HCT116 (cell line): ENCODE results near the gene FXYD1. TPM values are rescaled to one million over a fixed set of nuclear protein-coding genes. Genes with fewer than 3 reads are reported as not detected.
A peak's percentile ranks its signal among the peaks of the same experiment; 100 is the strongest.
"Not testable (repeated sequence)": the region's sequence is repeated elsewhere in the genome, so short reads cannot be mapped to it uniquely, and the experiment has no call there.

Source experiments
- ATAC-seq: fragments of 200-7000 bp; cut with Tn5 transposase; 2 replicates; pipeline ENCODE4 v1.9.1; 2020; ENCODE audit warnings: mild to moderate bottlenecking, moderate library complexity
- BruUV-seq: library from RNA; stranded (reverse); fragments of 400-500 nt; replicated peaks from 2 replicates; lab custom pipeline; 2021; lab: Mats Ljungman, UMichigan
- CTCF ChIA-PET: fragments of 300-600 bp; sonication (Branson Sonifier 250); formaldehyde crosslinking; loops from one replicate; lab custom pipeline; 2021; ENCODE audit warnings: antibody characterized with exemption; lab: Charles Lee
- POLR2A ChIA-PET: fragments of 300-600, 350-600 bp; sonication (Branson Sonifier 250); formaldehyde crosslinking; loops from one replicate; lab custom pipeline; 2021; ENCODE audit warnings: antibody characterized with exemption; lab: Charles Lee
- RAD21 ChIA-PET, 2 experiments: fragments of 300-600 bp; sonication (Branson Sonifier 250); formaldehyde crosslinking; loops; one replicate each; lab custom pipeline; 2023; ENCODE audit warnings: low total read pairs in 2 of 2; ENCODE audit not compliant: uncharacterized antibody in 2 of 2, unreplicated experiment in 2 of 2, low non-redundant PET in 1 of 2; lab: Charles Lee
- DNase-seq: peaks from one replicate; pipeline ENCODE4 v3.0.0-alpha.2; 2010; ENCODE audit warnings: low read depth, low spot score
- H2AFZ ChIP-seq: fragments of 200-600 bp; shearing (Covaris generic), sonication (generic); 2 replicates; pipeline ENCODE4 v1.6.1; 2017; ENCODE audit warnings: low read depth, mixed run types, mixed read lengths, antibody characterized with exemption, low read length; ENCODE audit not compliant: poor library complexity, severe bottlenecking
- H3K27ac ChIP-seq: 2 replicates; pipeline ENCODE4 v1.5.1; 2012; ENCODE audit warnings: low read depth, low read length
- H3K27me3 ChIP-seq: fragments of 200-600 bp; sonication (generic); 2 replicates; pipeline ENCODE4 v1.6.1; 2016; ENCODE audit warnings: mixed run types, low read length, mixed read lengths; ENCODE audit not compliant: insufficient read depth
- H3K36me3 ChIP-seq, 2 experiments: fragments of 200-500 bp in 1 of 2; fragments of 200-600 bp in 1 of 2; sonication (Bioruptor generic) in 1 of 2; sonication (generic) in 1 of 2; 2 replicates each; pipeline versions ENCODE4 v1.5.1 to v1.6.1; 2014 to 2016; ENCODE audit warnings: low read length in 2 of 2, inconsistent platforms in 1 of 2, mixed read lengths in 1 of 2, mixed run types in 1 of 2; ENCODE audit not compliant: insufficient read depth in 2 of 2, control insufficient read depth in 1 of 2
- H3K4me1 ChIP-seq, 2 experiments: fragments of 200-600 bp in 1 of 2; sonication (generic) in 1 of 2; 2 replicates each; pipeline versions ENCODE4 v1.5.1 to v1.6.1; 2012 to 2017; ENCODE audit warnings: low read length in 2 of 2, inconsistent platforms in 1 of 2, mild to moderate bottlenecking in 1 of 2, mixed read lengths in 1 of 2, mixed run types in 1 of 2, moderate library complexity in 1 of 2; ENCODE audit not compliant: insufficient read depth in 2 of 2, control insufficient read depth in 1 of 2
- H3K4me2 ChIP-seq: fragments of 200-600 bp; sonication (generic); 2 replicates; pipeline ENCODE4 v1.6.1; 2017; ENCODE audit warnings: mixed run types, low read length, mixed read lengths
- H3K4me3 ChIP-seq, 2 experiments: fragments of 200-600 bp in 1 of 2; sonication (generic) in 1 of 2; replicated peaks in 1 of 2; 2 replicates each; pipeline ENCODE4 v1.5.1; 2011 to 2016; ENCODE audit warnings: low read length in 2 of 2, control low read depth in 1 of 2, low read depth in 1 of 2, mild to moderate bottlenecking in 1 of 2, mixed read lengths in 1 of 2, mixed run types in 1 of 2
- H3K79me2 ChIP-seq: fragments of 200-600 bp; sonication (generic); 2 replicates; pipeline ENCODE4 v1.6.1; 2017; ENCODE audit warnings: mild to moderate bottlenecking, mixed run types, low read length, moderate library complexity, mixed read lengths; ENCODE audit not compliant: insufficient read depth
- H3K9ac ChIP-seq: fragments of 200-600 bp; sonication (generic); 2 replicates; pipeline ENCODE4 v1.6.1; 2016; ENCODE audit warnings: low read length, mixed read lengths
- H3K9me2 ChIP-seq: fragments of 200-600 bp; sonication (generic), shearing (Covaris generic); 2 replicates; pipeline ENCODE4 v1.6.1; 2017; ENCODE audit warnings: mixed run types, mild to moderate bottlenecking, moderate library complexity; ENCODE audit not compliant: insufficient read depth
- H3K9me3 ChIP-seq, 2 experiments: fragments of 200-500 bp in 1 of 2; fragments of 200-600 bp in 1 of 2; sonication (Bioruptor generic) in 1 of 2; sonication (generic) in 1 of 2; 2 replicates each; pipeline ENCODE4 v1.6.1; 2014 to 2017; ENCODE audit warnings: low read length in 2 of 2, mixed read lengths in 2 of 2, inconsistent platforms in 1 of 2, low read depth in 1 of 2, mild to moderate bottlenecking in 1 of 2, mixed run types in 1 of 2, moderate library complexity in 1 of 2; ENCODE audit not compliant: control insufficient read depth in 1 of 2, insufficient read depth in 1 of 2
- H4K20me1 ChIP-seq: fragments of 200-600 bp; sonication (generic), shearing (Covaris generic); 2 replicates; pipeline ENCODE4 v1.6.1; 2017; ENCODE audit warnings: mixed run types, mild to moderate bottlenecking, moderate library complexity; ENCODE audit not compliant: insufficient read depth
- CTCF ChIP-seq, 3 experiments: fragments of 200-600 bp in 1 of 3; sonication (generic) in 1 of 3; IDR thresholded peaks in 2 of 3; conservative IDR thresholded peaks in 1 of 3; 2 replicates each; pipeline ENCODE4 v1.5.1; 2012 to 2017; ENCODE audit warnings: low read depth in 2 of 3, low read length in 2 of 3, antibody characterized with exemption in 1 of 3, borderline replicate concordance in 1 of 3, control low read depth in 1 of 3, mild to moderate bottlenecking in 1 of 3, mixed read lengths in 1 of 3, mixed run types in 1 of 3, moderate library complexity in 1 of 3; ENCODE audit not compliant: insufficient read depth in 1 of 3
- REST ChIP-seq: IDR thresholded peaks from 2 replicates; pipeline ENCODE4 v1.6.1; 2012; ENCODE audit warnings: low read depth
- SIN3A ChIP-seq: IDR thresholded peaks from 2 replicates; pipeline ENCODE4 v1.6.1; 2012; ENCODE audit warnings: low read depth
- SP1 ChIP-seq: IDR thresholded peaks from 2 replicates; pipeline ENCODE4 v1.6.1; 2012; ENCODE audit warnings: low read depth
- YY1 ChIP-seq: IDR thresholded peaks from 2 replicates; pipeline ENCODE4 v1.6.1; 2011; ENCODE audit warnings: low read length, low read depth, moderate library complexity, mild to moderate bottlenecking; ENCODE audit not compliant: insufficient replicate concordance; ENCODE audit errors: extremely low read depth
- ZFX ChIP-seq: fragments of 450-650 bp; IDR thresholded peaks from 2 replicates; pipeline ENCODE4 v1.6.1; 2017
- intact Hi-C: fragments of 100-400 bp; cut with micrococcal nuclease; formaldehyde crosslinking; loops from 2 replicates; pipeline ENCODE4 v1.10.0; 2022
- total RNA-seq: library from RNA; stranded (reverse); gene quantifications from one replicate; pipeline ENCODE4 v1.2.1, GENCODE V29; 2021; ENCODE audit not compliant: unreplicated experiment

Gene FXYD1
- total RNA-seq, 1 experiment from 2014 or later, result 7.8 TPM

- Histone ChIP-seq H3K36me3 (no peaks in the 10 kb centered on the region; a peak in 1 of 4 replicates), H2AFZ (no peak overlapping the region), H3K4me3 (no peak overlapping the region), H3K9me3 (no peaks in the 10 kb centered on the region), H4K20me1 (no peaks in the 10 kb centered on the region), H3K9me2 (no peaks in the 10 kb centered on the region), H3K79me2 (peaks cover 22% of the 10 kb centered on the region; the same call in 1 of the 2 replicates), H3K9ac (no peak overlapping the region), H3K4me2 (no peak overlapping the region), H3K27me3 (no peaks in the 10 kb centered on the region), H3K27ac (no peak overlapping the region), H3K4me1 (peaks cover 8 to 41% of the 10 kb centered on the region in 2 experiments)
- ATAC-seq (no peak), DNase-seq (no peak)
- no peak for TF ChIP-seq YY1
- TF ChIP-seq REST, result no peak
- no peak for TF ChIP-seq SP1
- TF ChIP-seq SIN3A, result no peak
- TF ChIP-seq ZFX, result no peak
- TF ChIP-seq CTCF (IDR thresholded peaks at IDR 0.05 in 2 of 3, conservative IDR thresholded peaks at IDR 0.05 in 1 of 3; ENCODE audit: borderline replicate concordance in 1 of 3, insufficient read depth in 1 of 3, low read depth in 2 of 3, low read length in 2 of 3), result 0 out of 6 replicates have a peak, but pooled peaks of 1 of the 3 experiments have one; percentile 13
- POLR2A ChIA-PET, result interaction anchor here (0.7 kb wide), 1 partner anchor 30 kb away, joined by 3 read pairs; no protein-coding TSS in a partner anchor
- no TSS peak for BruUV-seq
- intact Hi-C loops, result no loop called here
- RAD21 ChIA-PET, result no interaction called here
- CTCF ChIA-PET, result interaction anchor here (1.0 to 1.5 kb wide), 3 partner anchors 9 to 37 kb away, joined by 3 to 9 read pairs (median 7); partner anchors contain the start of gene FXYD7
Observed at GRCh38 chr19:35151273-35152065, 12.8 kb downstream of the FXYD1 start.

GRCh38 chr19:35153129-35153522 lies 14.5 kb downstream of the FXYD1 start:
- DNase-seq, BruUV-seq, H3K9ac ChIP-seq, H4K20me1 ChIP-seq, intact Hi-C loops, RAD21 ChIA-PET, POLR2A ChIA-PET, H2AFZ ChIP-seq, H3K27me3 ChIP-seq, H3K27ac ChIP-seq, ATAC-seq, H3K9me3 ChIP-seq, H3K9me2 ChIP-seq: not testable (repeated sequence)
- Histone ChIP-seq H3K36me3 (peaks cover 1 to 16% of the 10 kb centered on the region in 2 experiments; a peak in 3 of 4 replicates), H3K79me2 (peaks cover 30% of the 10 kb centered on the region; the same call in 1 of the 2 replicates), H3K4me2 (peak overlapping the region; percentile 98), H3K4me1 (peaks cover 8 to 42% of the 10 kb centered on the region in 2 experiments), H3K4me3 (peak overlapping the region in 1 of 2 experiments; percentile 95; a peak in 1 of 4 replicates)
- CTCF ChIA-PET, result interaction anchor here (1.4 to 1.5 kb wide), 4 partner anchors 11 to 97 kb away, joined by 5 to 9 read pairs (median 6); no protein-coding TSS in a partner anchor
